Peyer's patch (tissue), 4 donors: ENCODE data around the gene ATP9A.

ENCODE experiments used
- POLR2A ChIP-seq, 2 donors: fragments of 450-650 bp; IDR thresholded peaks; one replicate each; pipeline ENCODE4 v1.5.1; 2017; ENCODE audit warnings: antibody characterized with exemption in 2 of 2, mild to moderate bottlenecking in 2 of 2, moderate library complexity in 2 of 2
- TF ChIP-seq, protein P1 (sequence below), 6 experiments: fragments of 450-650 bp in 4 of 6; fragments of 200-600 bp in 2 of 6; sonication (generic) in 1 of 6; IDR thresholded peaks; one replicate each; pipeline ENCODE4 v1.5.1; 2017 to 2019; ENCODE audit warnings: antibody characterized with exemption in 6 of 6, mild to moderate bottlenecking in 3 of 6, moderate library complexity in 1 of 6

GRCh38 chr20:51631953-51632352, 136.2 kb downstream of the ATP9A start:
- TF ChIP-seq, protein P1, sequence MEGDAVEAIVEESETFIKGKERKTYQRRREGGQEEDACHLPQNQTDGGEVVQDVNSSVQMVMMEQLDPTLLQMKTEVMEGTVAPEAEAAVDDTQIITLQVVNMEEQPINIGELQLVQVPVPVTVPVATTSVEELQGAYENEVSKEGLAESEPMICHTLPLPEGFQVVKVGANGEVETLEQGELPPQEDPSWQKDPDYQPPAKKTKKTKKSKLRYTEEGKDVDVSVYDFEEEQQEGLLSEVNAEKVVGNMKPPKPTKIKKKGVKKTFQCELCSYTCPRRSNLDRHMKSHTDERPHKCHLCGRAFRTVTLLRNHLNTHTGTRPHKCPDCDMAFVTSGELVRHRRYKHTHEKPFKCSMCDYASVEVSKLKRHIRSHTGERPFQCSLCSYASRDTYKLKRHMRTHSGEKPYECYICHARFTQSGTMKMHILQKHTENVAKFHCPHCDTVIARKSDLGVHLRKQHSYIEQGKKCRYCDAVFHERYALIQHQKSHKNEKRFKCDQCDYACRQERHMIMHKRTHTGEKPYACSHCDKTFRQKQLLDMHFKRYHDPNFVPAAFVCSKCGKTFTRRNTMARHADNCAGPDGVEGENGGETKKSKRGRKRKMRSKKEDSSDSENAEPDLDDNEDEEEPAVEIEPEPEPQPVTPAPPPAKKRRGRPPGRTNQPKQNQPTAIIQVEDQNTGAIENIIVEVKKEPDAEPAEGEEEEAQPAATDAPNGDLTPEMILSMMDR (IDR thresholded peaks at IDR 0.05) = no peak
- TF ChIP-seq POLR2A (IDR thresholded peaks at IDR 0.05) = no peak
